ENCODE data around the gene TMEM252. TPM values are rescaled to one million over a fixed set of nuclear protein-coding genes. Genes with fewer than 3 reads are reported as not detected.

Gene TMEM252
- total and polyA plus RNA-seq, 4 donors, result 0.17 TPM; not detected in 3

DNA sequence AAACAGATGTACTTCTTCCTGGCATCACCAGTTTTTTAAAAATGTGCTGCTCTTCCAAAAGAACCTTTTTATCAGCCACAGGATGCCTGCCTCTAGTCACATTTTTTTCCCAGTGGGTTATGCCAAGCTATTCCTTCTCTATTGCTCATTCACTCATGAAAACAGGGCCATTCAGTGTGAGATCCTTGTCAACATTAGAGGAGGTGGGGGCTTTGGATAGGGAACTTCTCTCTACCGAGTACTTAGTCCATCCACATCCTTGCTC, 3.1 kb downstream of the TMEM252 start:
- H3K27me3 ChIP-seq (ENCODE audit: control insufficient read depth in 4 of 4, insufficient read depth in 4 of 4, low read length in 3 of 4), result no peaks in the 10 kb centered on the region
- no peaks in the 10 kb centered on the region for H3K36me3 ChIP-seq (ENCODE audit: control insufficient read depth in 4 of 4, insufficient read depth in 3 of 4, low read depth in 1 of 4, low read length in 3 of 4)
- no peaks in the 10 kb centered on the region for H3K9me3 ChIP-seq (ENCODE audit: control insufficient read depth in 4 of 4, low read length in 3 of 4)
- 84% methylated on average over 1 of the region's 1 CpG for WGBS
- H3K27ac ChIP-seq (ENCODE audit: low read depth in 1 of 2, low read length in 2 of 2), result no peak overlapping the region
- no peak overlapping the region for H3K4me3 ChIP-seq (ENCODE audit: low read depth in 1 of 3, low read length in 3 of 3)
- peaks cover 0 to 3% (median 0%) of the 10 kb centered on the region in 4 donors for H3K4me1 ChIP-seq (ENCODE audit: control insufficient read depth in 4 of 4, insufficient read depth in 4 of 4, low read length in 3 of 4)
- TF ChIP-seq EGR1 (IDR thresholded peaks at IDR 0.05; ENCODE audit: low read depth in 2 of 2) (no peak), FOXA1 (IDR thresholded peaks at IDR 0.05) (no peak), HNF4A (conservative IDR thresholded peaks at IDR 0.05) (no peak), YY1 (IDR thresholded peaks at IDR 0.05) (no peak), HNF4G (IDR thresholded peaks at IDR 0.05) (no peak), RXRA (IDR thresholded peaks at IDR 0.05) (no peak), JUND (IDR thresholded peaks at IDR 0.05) (no peak), SP1 (IDR thresholded peaks at IDR 0.05) (no peak), NR2F2 (IDR thresholded peaks at IDR 0.05) (no peak), GABPA (IDR thresholded peaks at IDR 0.05 in 1 of 2, conservative IDR thresholded peaks at IDR 0.05 in 1 of 2) (no peak), TAF1 (conservative IDR thresholded peaks at IDR 0.05) (no peak), FOXA2 (IDR thresholded peaks at IDR 0.05) (no peak)
- TF ChIP-seq, protein P1, sequence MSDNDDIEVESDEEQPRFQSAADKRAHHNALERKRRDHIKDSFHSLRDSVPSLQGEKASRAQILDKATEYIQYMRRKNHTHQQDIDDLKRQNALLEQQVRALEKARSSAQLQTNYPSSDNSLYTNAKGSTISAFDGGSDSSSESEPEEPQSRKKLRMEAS (IDR thresholded peaks at IDR 0.05), result no peak
- TF ChIP-seq, protein P2, sequence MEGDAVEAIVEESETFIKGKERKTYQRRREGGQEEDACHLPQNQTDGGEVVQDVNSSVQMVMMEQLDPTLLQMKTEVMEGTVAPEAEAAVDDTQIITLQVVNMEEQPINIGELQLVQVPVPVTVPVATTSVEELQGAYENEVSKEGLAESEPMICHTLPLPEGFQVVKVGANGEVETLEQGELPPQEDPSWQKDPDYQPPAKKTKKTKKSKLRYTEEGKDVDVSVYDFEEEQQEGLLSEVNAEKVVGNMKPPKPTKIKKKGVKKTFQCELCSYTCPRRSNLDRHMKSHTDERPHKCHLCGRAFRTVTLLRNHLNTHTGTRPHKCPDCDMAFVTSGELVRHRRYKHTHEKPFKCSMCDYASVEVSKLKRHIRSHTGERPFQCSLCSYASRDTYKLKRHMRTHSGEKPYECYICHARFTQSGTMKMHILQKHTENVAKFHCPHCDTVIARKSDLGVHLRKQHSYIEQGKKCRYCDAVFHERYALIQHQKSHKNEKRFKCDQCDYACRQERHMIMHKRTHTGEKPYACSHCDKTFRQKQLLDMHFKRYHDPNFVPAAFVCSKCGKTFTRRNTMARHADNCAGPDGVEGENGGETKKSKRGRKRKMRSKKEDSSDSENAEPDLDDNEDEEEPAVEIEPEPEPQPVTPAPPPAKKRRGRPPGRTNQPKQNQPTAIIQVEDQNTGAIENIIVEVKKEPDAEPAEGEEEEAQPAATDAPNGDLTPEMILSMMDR (IDR thresholded peaks at IDR 0.05; ENCODE audit: low read depth, low read length, missing input control), result no peak
- H3K9ac ChIP-seq (ENCODE audit: low read depth in 1 of 2, low read length in 2 of 2), result no peak overlapping the region
- DNase-seq (ENCODE audit: low spot score), result no peak

DNA sequence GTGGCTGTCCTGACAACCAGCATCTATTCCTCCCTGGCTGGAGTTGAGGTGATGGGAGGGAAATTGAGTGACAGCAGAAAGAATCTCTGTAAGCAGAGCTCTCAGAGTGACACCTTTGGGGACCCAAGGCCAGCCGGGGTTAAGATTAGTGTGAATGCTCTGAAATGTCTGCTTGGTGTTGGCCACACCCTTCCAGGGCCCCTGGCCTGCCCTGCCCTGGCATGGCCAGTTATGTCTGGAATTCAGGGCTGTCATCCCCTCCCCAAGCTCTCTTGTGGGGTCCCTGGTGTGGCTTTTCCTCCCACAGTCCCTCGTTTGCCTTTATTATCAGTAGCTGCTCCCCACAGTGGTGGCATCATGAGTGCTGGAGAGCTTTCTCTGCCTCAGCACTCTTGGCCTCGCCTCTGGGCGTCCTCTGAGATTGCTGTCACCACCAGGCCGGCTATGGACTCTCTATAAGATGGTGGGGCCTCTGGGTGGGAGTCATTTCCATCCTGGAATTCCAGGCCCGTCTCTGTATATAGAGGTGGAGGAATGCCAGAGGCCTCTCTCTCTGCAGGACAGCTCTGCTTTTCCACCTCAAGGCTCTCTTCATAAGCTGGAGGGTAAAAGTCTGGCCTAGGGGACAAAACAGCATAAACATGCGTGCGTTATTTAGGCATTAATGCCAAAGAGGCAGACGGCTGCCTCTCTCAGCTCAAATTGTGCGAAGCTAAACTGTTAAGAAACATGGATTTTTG, 3.6 kb downstream of the TMEM252 start:
- H3K36me3 ChIP-seq (ENCODE audit: control insufficient read depth in 4 of 4, insufficient read depth in 3 of 4, low read depth in 1 of 4, low read length in 3 of 4), result no peaks in the 10 kb centered on the region
- DNase-seq (ENCODE audit: low spot score), result no peak
- no peaks in the 10 kb centered on the region for H3K27me3 ChIP-seq (ENCODE audit: control insufficient read depth in 4 of 4, insufficient read depth in 4 of 4, low read length in 3 of 4)
- H3K9ac ChIP-seq (ENCODE audit: low read depth in 1 of 2, low read length in 2 of 2), result no peak overlapping the region
- no peak for TF ChIP-seq HNF4A (conservative IDR thresholded peaks at IDR 0.05)
- TF ChIP-seq, protein P3, sequence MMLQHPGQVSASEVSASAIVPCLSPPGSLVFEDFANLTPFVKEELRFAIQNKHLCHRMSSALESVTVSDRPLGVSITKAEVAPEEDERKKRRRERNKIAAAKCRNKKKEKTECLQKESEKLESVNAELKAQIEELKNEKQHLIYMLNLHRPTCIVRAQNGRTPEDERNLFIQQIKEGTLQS (IDR thresholded peaks at IDR 0.05), result no peak
- peaks cover 0 to 3% (median 0%) of the 10 kb centered on the region in 4 donors for H3K4me1 ChIP-seq (ENCODE audit: control insufficient read depth in 4 of 4, insufficient read depth in 4 of 4, low read length in 3 of 4)
- no peaks in the 10 kb centered on the region for H3K9me3 ChIP-seq (ENCODE audit: control insufficient read depth in 4 of 4, low read length in 3 of 4)
- WGBS, result 85% methylated on average over 10 of the region's 10 CpGs
- no peak overlapping the region for H3K4me3 ChIP-seq (ENCODE audit: low read depth in 1 of 3, low read length in 3 of 3)
- no peak overlapping the region for H3K27ac ChIP-seq (ENCODE audit: low read depth in 1 of 2, low read length in 2 of 2)

DNA sequence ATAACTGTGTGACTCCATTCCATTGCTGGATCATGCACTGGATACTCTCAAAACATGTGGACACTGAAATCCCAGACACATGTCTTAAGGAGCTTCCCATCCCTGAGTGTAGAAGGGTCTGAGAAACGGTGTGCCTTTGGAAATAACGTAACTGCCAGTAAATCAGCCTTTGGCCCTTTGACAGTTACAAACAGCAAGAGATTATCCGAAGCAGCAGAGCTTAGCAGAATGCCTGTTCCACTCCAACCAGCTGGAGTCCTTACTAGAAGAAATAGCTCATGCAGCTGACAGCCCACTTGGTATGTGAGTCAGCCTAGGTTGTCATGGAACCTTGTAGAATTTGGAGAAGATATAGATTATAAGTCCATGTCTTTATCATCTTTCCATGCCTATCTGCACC, 7.0 kb downstream of the TMEM252 start:
- Histone ChIP-seq H3K4me3 (ENCODE audit: low read depth in 1 of 3, low read length in 3 of 3) (no peak overlapping the region), H3K27ac (ENCODE audit: low read depth in 1 of 2, low read length in 2 of 2) (no peak overlapping the region), H3K27me3 (ENCODE audit: control insufficient read depth in 4 of 4, insufficient read depth in 4 of 4, low read length in 3 of 4) (no peaks in the 10 kb centered on the region), H3K36me3 (ENCODE audit: control insufficient read depth in 4 of 4, insufficient read depth in 3 of 4, low read depth in 1 of 4, low read length in 3 of 4) (no peaks in the 10 kb centered on the region), H3K9me3 (ENCODE audit: control insufficient read depth in 4 of 4, low read length in 3 of 4) (no peaks in the 10 kb centered on the region), H3K4me1 (ENCODE audit: control insufficient read depth in 4 of 4, insufficient read depth in 4 of 4, low read length in 3 of 4) (no peaks in the 10 kb centered on the region), H3K9ac (ENCODE audit: low read depth in 1 of 2, low read length in 2 of 2) (no peak overlapping the region)
- no peak for TF ChIP-seq FOXA1 (IDR thresholded peaks at IDR 0.05)
- TF ChIP-seq EGR1 (IDR thresholded peaks at IDR 0.05; ENCODE audit: low read depth in 2 of 2), result no peak
- no peak for TF ChIP-seq RAD21 (IDR thresholded peaks at IDR 0.05)
- TF ChIP-seq, protein P2 (IDR thresholded peaks at IDR 0.05; ENCODE audit: low read depth, low read length, missing input control), result no peak
- no peak for TF ChIP-seq GABPA (IDR thresholded peaks at IDR 0.05 in 1 of 2, conservative IDR thresholded peaks at IDR 0.05 in 1 of 2)
- no peak for TF ChIP-seq TAF1 (conservative IDR thresholded peaks at IDR 0.05)
- TF ChIP-seq, protein P1 (IDR thresholded peaks at IDR 0.05), result no peak
- DNase-seq (ENCODE audit: low spot score), result no peak
- WGBS, result 84% methylated on average over 3 of the region's 3 CpGs
